ACC112 (cell line): ENCODE measurements around the gene APOBEC3A.
"Not testable (repeated sequence)": the region's sequence is repeated elsewhere in the genome, so short reads cannot be mapped to it uniquely, and the experiment has no call there.

Source experiments
- H2AFZ ChIP-seq: fragments of 200-600 bp; sonication (generic); one replicate; pipeline ENCODE4 v1.6.0; 2017; ENCODE audit warnings: antibody characterized with exemption, low read length; ENCODE audit not compliant: unreplicated experiment
- H3K27ac ChIP-seq: fragments of 200-600 bp; sonication (generic); 2 replicates; pipeline ENCODE4 v1.5.1; 2014; ENCODE audit warnings: low read depth, mild to moderate bottlenecking, antibody characterized with exemption, low read length, moderate library complexity
- H3K27me3 ChIP-seq: fragments of 200-600 bp; sonication (generic); 2 replicates; pipeline ENCODE4 v1.6.1; 2014; ENCODE audit warnings: mild to moderate bottlenecking, antibody characterized with exemption, low read length, moderate library complexity, mixed read lengths; ENCODE audit not compliant: insufficient read depth
- H3K36me3 ChIP-seq: fragments of 200-600 bp; sonication (generic); 2 replicates; pipeline ENCODE4 v1.6.1; 2016; ENCODE audit warnings: mild to moderate bottlenecking, antibody characterized with exemption, low read length, moderate library complexity, mixed read lengths; ENCODE audit not compliant: insufficient read depth
- H3K4me1 ChIP-seq: fragments of 200-600 bp; sonication (generic); one replicate; pipeline ENCODE4 v1.6.1; 2016; ENCODE audit warnings: low read length, mixed read lengths; ENCODE audit not compliant: insufficient read depth, unreplicated experiment, control insufficient read depth
- H3K4me3 ChIP-seq: fragments of 200-600 bp; sonication (generic); 2 replicates; pipeline ENCODE4 v1.5.1; 2014; ENCODE audit warnings: mild to moderate bottlenecking, low read depth, low read length
- H3K79me2 ChIP-seq: fragments of 200-600 bp; sonication (generic); one replicate; pipeline ENCODE4 v1.6.0; 2016; ENCODE audit warnings: low read length; ENCODE audit not compliant: control insufficient read depth, unreplicated experiment, insufficient read depth

The APOBEC3A gene

GRCh38 chr22:38981992-38982927 is 24.9 kb downstream of the APOBEC3A start, which contains the start of gene APOBEC3B:
TSS of gene APOBEC3B (plus strand) at chr22:38982347. CDS start at chr22:38982454, 107 bp downstream.
- Histone ChIP-seq H3K36me3 (no peaks in the 10 kb centered on the region), H3K4me1 (peaks cover 3% of the 10 kb centered on the region), H2AFZ (peak within 1 kb of the TSS; percentile 50), H3K79me2 (peaks cover 5% of the 10 kb centered on the region), H3K27ac (peak within 1 kb of the TSS; percentile 37; the same call in 1 of the 2 replicates), H3K4me3 (peak within 1 kb of the TSS; percentile 80), H3K27me3 (no peaks in the 10 kb centered on the region)

DNA sequence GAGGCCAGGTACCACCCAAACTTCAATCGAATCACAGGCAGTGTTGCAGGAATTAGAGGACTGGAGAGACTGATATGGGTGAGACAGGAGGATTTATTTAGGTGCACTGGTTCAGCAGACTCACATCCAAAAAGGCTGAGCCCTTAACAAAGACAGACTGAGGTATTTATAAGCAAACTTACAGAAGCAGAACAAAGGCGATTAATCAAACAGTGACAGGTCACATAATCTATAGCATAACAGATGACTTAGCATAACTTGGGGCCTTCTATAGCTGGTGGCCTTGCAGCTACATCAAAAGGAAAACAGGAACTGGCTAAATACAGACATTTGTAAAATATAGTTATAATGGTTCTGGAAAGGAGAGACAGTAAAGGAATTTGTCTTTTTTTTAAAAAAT is 26.8 kb downstream of the APOBEC3A start:
- no peak overlapping the region for H2AFZ ChIP-seq
- no peak overlapping the region for H3K4me3 ChIP-seq
- no peaks in the 10 kb centered on the region for H3K27me3 ChIP-seq
- no peaks in the 10 kb centered on the region for H3K36me3 ChIP-seq
- no peak overlapping the region for H3K27ac ChIP-seq
- H3K79me2 ChIP-seq: peaks cover 5% of the 10 kb centered on the region
- peaks cover 3% of the 10 kb centered on the region for H3K4me1 ChIP-seq

DNA sequence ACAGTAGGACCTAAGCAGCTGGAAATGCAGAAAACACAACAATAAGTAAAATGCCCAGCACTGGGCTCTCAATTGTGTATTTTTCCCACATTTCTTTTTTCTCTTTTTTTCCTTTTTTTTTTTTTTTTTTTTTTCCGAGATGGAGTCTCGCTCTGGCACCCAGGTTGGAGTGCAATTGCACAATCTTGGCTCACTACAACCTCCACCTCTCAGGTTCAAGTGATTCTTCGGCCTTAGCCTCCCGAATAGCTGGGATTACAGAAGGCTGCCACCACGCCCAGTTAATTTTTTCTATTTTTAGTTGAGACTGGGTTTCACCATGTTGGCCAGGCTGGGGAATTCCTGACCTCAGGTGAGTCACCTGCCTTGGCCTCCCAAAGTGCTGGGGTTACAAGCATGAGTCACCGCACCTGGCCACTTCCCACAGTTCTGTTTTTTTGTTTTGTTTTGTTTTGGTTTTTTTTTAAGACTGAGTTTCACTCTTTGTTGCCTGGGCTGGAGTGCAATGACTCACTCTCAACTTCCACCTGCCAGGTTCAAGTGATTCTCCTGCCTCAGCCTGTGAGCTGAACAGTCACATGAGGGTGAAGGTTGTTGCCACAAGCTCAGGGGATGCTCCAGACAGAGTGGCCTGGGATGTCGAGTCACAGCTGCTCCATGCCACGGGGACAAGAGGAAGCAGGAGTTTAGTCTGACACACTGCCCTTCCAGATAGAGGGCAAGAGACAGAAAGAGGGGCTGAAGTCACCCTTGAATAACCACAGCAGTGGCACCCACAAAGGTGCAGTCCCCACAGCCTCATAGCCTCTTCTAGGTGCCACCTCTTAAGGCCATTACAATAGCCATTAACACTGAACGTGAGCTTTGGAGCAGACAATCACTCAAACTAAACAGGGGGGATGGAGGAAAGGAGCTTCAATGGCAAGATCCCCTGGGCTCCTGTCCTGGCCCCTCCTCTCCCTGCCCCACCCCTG is 27.7 kb downstream of the APOBEC3A start:
- not testable (repeated sequence) for H3K4me1 ChIP-seq, H3K4me3 ChIP-seq, H3K36me3 ChIP-seq, H2AFZ ChIP-seq, H3K79me2 ChIP-seq, H3K27ac ChIP-seq, H3K27me3 ChIP-seq

GRCh38 chr22:38986629-38987028 is 29.2 kb downstream of the APOBEC3A start:
- H2AFZ ChIP-seq: no peak overlapping the region
- no peaks in the 10 kb centered on the region for H3K36me3 ChIP-seq
- no peaks in the 10 kb centered on the region for H3K27me3 ChIP-seq
- H3K79me2 ChIP-seq: peaks cover 5% of the 10 kb centered on the region
- no peak overlapping the region for H3K4me3 ChIP-seq
- H3K27ac ChIP-seq: no peak overlapping the region
- H3K4me1 ChIP-seq: peaks cover 3% of the 10 kb centered on the region

- Histone ChIP-seq H3K36me3 (no peaks in the 10 kb centered on the region), H3K27me3 (no peaks in the 10 kb centered on the region), H3K79me2 (peaks cover 5% of the 10 kb centered on the region), H3K4me3 (no peak overlapping the region), H3K4me1 (peaks cover 3% of the 10 kb centered on the region), H3K27ac (no peak overlapping the region), H2AFZ (no peak overlapping the region)
These were observed 29.9 kb downstream of the APOBEC3A start for GRCh38 chr22:38987171-38987895.

- H3K4me3 ChIP-seq: no peak overlapping the region
- no peak overlapping the region for H2AFZ ChIP-seq
- no peaks in the 10 kb centered on the region for H3K27me3 ChIP-seq
- H3K27ac ChIP-seq: no peak overlapping the region
- H3K79me2 ChIP-seq: no peaks in the 10 kb centered on the region
- no peaks in the 10 kb centered on the region for H3K36me3 ChIP-seq
- peaks cover 3% of the 10 kb centered on the region for H3K4me1 ChIP-seq
These were observed 32.1 kb downstream of the APOBEC3A start for GRCh38 chr22:38989466-38989865.

- H3K27me3 ChIP-seq, H3K27ac ChIP-seq, H3K4me3 ChIP-seq, H3K4me1 ChIP-seq, H3K36me3 ChIP-seq, H3K79me2 ChIP-seq, H2AFZ ChIP-seq: not testable (repeated sequence)
These were observed 35.5 kb downstream of the APOBEC3A start for GRCh38 chr22:38992871-38993371.

- no peaks in the 10 kb centered on the region for H3K36me3 ChIP-seq
- no peak overlapping the region for H3K27ac ChIP-seq
- no peaks in the 10 kb centered on the region for H3K4me1 ChIP-seq
- H2AFZ ChIP-seq: no peak overlapping the region
- no peak overlapping the region for H3K4me3 ChIP-seq
- no peaks in the 10 kb centered on the region for H3K79me2 ChIP-seq
- H3K27me3 ChIP-seq: no peaks in the 10 kb centered on the region
These were observed 38.7 kb downstream of the APOBEC3A start for GRCh38 chr22:38996105-38996504.

DNA sequence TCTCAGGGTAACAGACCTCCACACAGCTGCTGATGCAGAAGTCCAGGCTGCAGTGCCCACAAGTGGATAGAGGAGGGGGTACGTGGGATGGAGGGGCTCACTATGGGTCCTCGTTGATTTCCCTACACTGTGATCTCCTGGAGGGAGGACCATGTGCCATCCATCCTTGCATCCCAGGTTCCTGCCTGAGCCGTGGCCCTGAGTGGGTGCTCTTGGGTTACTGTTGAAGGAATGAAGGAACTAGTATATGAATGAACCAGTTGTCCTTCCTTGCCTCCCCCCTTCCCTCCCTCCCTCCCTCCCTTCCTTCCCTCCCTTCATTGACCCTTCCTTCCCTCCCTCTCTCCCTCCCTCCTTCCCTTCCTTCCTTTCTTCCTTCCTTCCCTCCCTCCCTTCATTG is 40.1 kb downstream of the APOBEC3A start:
- Histone ChIP-seq H3K27me3 (no peaks in the 10 kb centered on the region), H2AFZ (no peak overlapping the region), H3K79me2 (no peaks in the 10 kb centered on the region), H3K27ac (no peak overlapping the region), H3K4me1 (no peaks in the 10 kb centered on the region), H3K4me3 (no peak overlapping the region), H3K36me3 (no peaks in the 10 kb centered on the region)

GRCh38 chr22:39003165-39003638 is 45.8 kb downstream of the APOBEC3A start:
- no peaks in the 10 kb centered on the region for H3K79me2 ChIP-seq
- H3K4me3 ChIP-seq: no peak overlapping the region
- H3K4me1 ChIP-seq: peaks cover 3% of the 10 kb centered on the region
- H3K27ac ChIP-seq: no peak overlapping the region
- no peaks in the 10 kb centered on the region for H3K36me3 ChIP-seq
- no peak overlapping the region for H2AFZ ChIP-seq
- no peaks in the 10 kb centered on the region for H3K27me3 ChIP-seq
